Activated CD8-positive, alpha-beta T cell treated with anti-CD3 and anti-CD28 coated beads for 36 hours (primary cell): Measurements from ENCODE around the gene ITPRIP. TPM values are rescaled to one million over a fixed set of nuclear protein-coding genes. Genes with fewer than 3 reads are reported as not detected.
A peak's percentile ranks its signal among the peaks of the same experiment; 100 is the strongest.

Experiments used
- ATAC-seq: fragments of 200-7000 bp; cut with Tn5 transposase; one replicate; pipeline ENCODE4 v1.10.0; 2021; ENCODE audit warnings: mild to moderate bottlenecking, moderate library complexity
- CTCF ChIA-PET: fragments of 350-600 bp; sonication (Branson Sonifier 250); formaldehyde crosslinking; loops from one replicate; lab custom pipeline; 2021; ENCODE audit warnings: antibody characterized with exemption; lab: Charles Lee
- POLR2A ChIA-PET: fragments of 350-600 bp; sonication (Branson Sonifier 250); formaldehyde crosslinking; loops from one replicate; lab custom pipeline; 2021; ENCODE audit warnings: antibody characterized with exemption; lab: Charles Lee
- DNase-seq: peaks from one replicate; pipeline ENCODE4 v3.0.0-alpha.2; 2020
- H3K27ac Mint-ChIP-seq: one replicate; pipeline ENCODE4 v1.8.0; 2021; ENCODE audit warnings: mild to moderate bottlenecking, mixed read lengths
- H3K27me3 Mint-ChIP-seq: one replicate; pipeline ENCODE4 v1.8.0; 2021; ENCODE audit warnings: mixed read lengths
- H3K36me3 Mint-ChIP-seq: one replicate; pipeline ENCODE4 v1.8.0; 2021; ENCODE audit warnings: low read depth, mixed read lengths
- H3K4me1 Mint-ChIP-seq: one replicate; pipeline ENCODE4 v1.8.0; 2021; ENCODE audit warnings: low read depth, mixed read lengths
- H3K4me3 Mint-ChIP-seq: one replicate; pipeline ENCODE4 v1.8.0; 2021; ENCODE audit warnings: mild to moderate bottlenecking, moderate library complexity, mixed read lengths
- H3K9me3 Mint-ChIP-seq: one replicate; pipeline ENCODE4 v1.8.0; 2021; ENCODE audit warnings: mixed read lengths
- CTCF ChIP-seq: fragments of 200-600 bp; IDR thresholded peaks from one replicate; pipeline ENCODE4 v1.8.0; 2022; ENCODE audit warnings: antibody characterized with exemption, mild to moderate bottlenecking
- intact Hi-C: fragments of 100-400 bp; cut with micrococcal nuclease; formaldehyde crosslinking; loops from one replicate; pipeline ENCODE4 v1.10.0; 2022
- total RNA-seq, 2 experiments: library from RNA; stranded (reverse); gene quantifications; one replicate each; pipeline ENCODE4 v1.2.3, GENCODE V29; 2021

ITPRIP gene
- total RNA-seq, 2 experiments from 2014 or later, result 18.3 to 18.9 TPM

- ATAC-seq (peak; percentile 82), DNase-seq (peak; percentile 92)
- ChIA-PET POLR2A (interaction anchor here (0.7 to 3.8 kb wide), 3 partner anchors 15 to 85 kb away, joined by 3 to 14 read pairs (median 3); partner anchors contain the start of gene ITPRIP), CTCF (interaction anchor here (0.7 to 10.5 kb wide), 24 partner anchors 11 to 727 kb away, joined by 3 to 191 read pairs (median 4); partner anchors contain the start of genes GSTO1 and GSTO2)
- H3K9me3 Mint-ChIP-seq, result no peaks in the 10 kb centered on the region
- no peaks in the 10 kb centered on the region for H3K36me3 Mint-ChIP-seq
- peak within 1 kb of the TSS; percentile 16 for H3K4me3 Mint-ChIP-seq
- peak; percentile 78 for TF ChIP-seq CTCF
- H3K27me3 Mint-ChIP-seq, result peaks cover 2% of the 10 kb centered on the region
- peaks cover 11% of the 10 kb centered on the region for H3K4me1 Mint-ChIP-seq
- H3K27ac Mint-ChIP-seq, result peak within 1 kb of the TSS; percentile 47
- intact Hi-C loops, result no loop called here
Measured at GRCh38 chr10:104353325-104354048, 15.2 kb upstream of the ITPRIP start, which contains the start of gene CFAP58. Gene CFAP58 (plus strand): TSS chr10:104353833. CDS start chr10:104353898, 65 bp downstream.

GRCh38 chr10:104351919-104352318 lies 13.7 kb upstream of the ITPRIP start:
- ATAC-seq, result peak; percentile 10
- no peaks in the 10 kb centered on the region for H3K36me3 Mint-ChIP-seq

GRCh38 chr10:104351061-104351702 lies 12.9 kb upstream of the ITPRIP start:
- ChIA-PET POLR2A (interaction anchor here (0.7 to 3.8 kb wide), 13 partner anchors 10 to 83 kb away, joined by 3 to 14 read pairs (median 5); partner anchors contain the start of genes GSTO2 and ITPRIP), CTCF (interaction anchor here (0.6 to 10.5 kb wide), 22 partner anchors 10 to 271 kb away, joined by 3 to 234 read pairs (median 12); partner anchors contain the start of genes CFAP43, GSTO2 and ITPRIP)
- intact Hi-C loops, result no loop called here
- ATAC-seq (peak; percentile 40), DNase-seq (peak; percentile 27)
- Mint-ChIP-seq H3K4me3 (peak overlapping the region; percentile 34), H3K9me3 (no peaks in the 10 kb centered on the region), H3K27ac (no peak overlapping the region), H3K27me3 (peaks cover 2% of the 10 kb centered on the region), H3K36me3 (no peaks in the 10 kb centered on the region), H3K4me1 (peaks cover 14% of the 10 kb centered on the region)
- TF ChIP-seq CTCF, result no peak

More at GRCh38 chr10:104351919-104352318, 13.7 kb upstream of the ITPRIP start:
- intact Hi-C loops, result loop anchor here (1.0 kb wide), 1 partner anchor 61 kb away; no protein-coding TSS in a partner anchor
- no peak for DNase-seq
- Mint-ChIP-seq H3K4me1 (peaks cover 11% of the 10 kb centered on the region), H3K27me3 (peaks cover 2% of the 10 kb centered on the region), H3K9me3 (no peaks in the 10 kb centered on the region), H3K27ac (peak overlapping the region; percentile 59), H3K4me3 (peak overlapping the region; percentile 16)
- ChIA-PET CTCF (interaction anchor here (0.6 to 10.5 kb wide), 20 partner anchors 9 to 271 kb away, joined by 3 to 234 read pairs (median 15); partner anchors contain the start of genes CFAP43, GSTO2 and ITPRIP), POLR2A (interaction anchor here (0.7 to 3.8 kb wide), 8 partner anchors 11 to 84 kb away, joined by 3 to 14 read pairs (median 5); partner anchors contain the start of genes GSTO2 and ITPRIP)
- TF ChIP-seq CTCF, result no peak

GRCh38 chr10:104350127-104350635 lies 11.9 kb upstream of the ITPRIP start:
- ChIA-PET CTCF (interaction anchor here (1.0 to 10.5 kb wide), 21 partner anchors 9 to 272 kb away, joined by 3 to 234 read pairs (median 13); partner anchors contain the start of genes GSTO2 and ITPRIP), POLR2A (interaction anchor here (1.0 to 3.8 kb wide), 9 partner anchors 9 to 71 kb away, joined by 3 to 14 read pairs (median 5); partner anchors contain the start of gene ITPRIP)
- ATAC-seq (peak; percentile 58), DNase-seq (peak; percentile 48)
- intact Hi-C loops, result loop anchor here (1.0 kb wide), 1 partner anchor 45 kb away; no protein-coding TSS in a partner anchor
- peak; percentile 65 for TF ChIP-seq CTCF
- peaks cover 2% of the 10 kb centered on the region for H3K27me3 Mint-ChIP-seq
- peaks cover 22% of the 10 kb centered on the region for H3K4me1 Mint-ChIP-seq
- peaks cover 3% of the 10 kb centered on the region for H3K9me3 Mint-ChIP-seq
- no peaks in the 10 kb centered on the region for H3K36me3 Mint-ChIP-seq
- H3K4me3 Mint-ChIP-seq, result no peak overlapping the region
- H3K27ac Mint-ChIP-seq, result no peak overlapping the region
